ENCODE measurements around the gene SCAPER.

GRCh38 chr15:76299786-76300185 lies 605.4 kb downstream of the SCAPER start:
- TF ChIP-seq EZH2 (IDR thresholded peaks at IDR 0.05; ENCODE audit: borderline replicate concordance, insufficient read depth, low read depth, low read length, poor library complexity, severe bottlenecking) = no peak
- TF ChIP-seq, protein P1, sequence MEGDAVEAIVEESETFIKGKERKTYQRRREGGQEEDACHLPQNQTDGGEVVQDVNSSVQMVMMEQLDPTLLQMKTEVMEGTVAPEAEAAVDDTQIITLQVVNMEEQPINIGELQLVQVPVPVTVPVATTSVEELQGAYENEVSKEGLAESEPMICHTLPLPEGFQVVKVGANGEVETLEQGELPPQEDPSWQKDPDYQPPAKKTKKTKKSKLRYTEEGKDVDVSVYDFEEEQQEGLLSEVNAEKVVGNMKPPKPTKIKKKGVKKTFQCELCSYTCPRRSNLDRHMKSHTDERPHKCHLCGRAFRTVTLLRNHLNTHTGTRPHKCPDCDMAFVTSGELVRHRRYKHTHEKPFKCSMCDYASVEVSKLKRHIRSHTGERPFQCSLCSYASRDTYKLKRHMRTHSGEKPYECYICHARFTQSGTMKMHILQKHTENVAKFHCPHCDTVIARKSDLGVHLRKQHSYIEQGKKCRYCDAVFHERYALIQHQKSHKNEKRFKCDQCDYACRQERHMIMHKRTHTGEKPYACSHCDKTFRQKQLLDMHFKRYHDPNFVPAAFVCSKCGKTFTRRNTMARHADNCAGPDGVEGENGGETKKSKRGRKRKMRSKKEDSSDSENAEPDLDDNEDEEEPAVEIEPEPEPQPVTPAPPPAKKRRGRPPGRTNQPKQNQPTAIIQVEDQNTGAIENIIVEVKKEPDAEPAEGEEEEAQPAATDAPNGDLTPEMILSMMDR (IDR thresholded peaks at IDR 0.05) = no peak
